ENCODE results near the gene DAND5.

The DAND5 gene

GRCh38 chr19:12995596-12996405 lies 26.4 kb downstream of the DAND5 start:
- no peak for DNase-seq

- DNase-seq = no peak
Observed at GRCh38 chr19:12996406-12997094, 27.2 kb downstream of the DAND5 start.

DNA sequence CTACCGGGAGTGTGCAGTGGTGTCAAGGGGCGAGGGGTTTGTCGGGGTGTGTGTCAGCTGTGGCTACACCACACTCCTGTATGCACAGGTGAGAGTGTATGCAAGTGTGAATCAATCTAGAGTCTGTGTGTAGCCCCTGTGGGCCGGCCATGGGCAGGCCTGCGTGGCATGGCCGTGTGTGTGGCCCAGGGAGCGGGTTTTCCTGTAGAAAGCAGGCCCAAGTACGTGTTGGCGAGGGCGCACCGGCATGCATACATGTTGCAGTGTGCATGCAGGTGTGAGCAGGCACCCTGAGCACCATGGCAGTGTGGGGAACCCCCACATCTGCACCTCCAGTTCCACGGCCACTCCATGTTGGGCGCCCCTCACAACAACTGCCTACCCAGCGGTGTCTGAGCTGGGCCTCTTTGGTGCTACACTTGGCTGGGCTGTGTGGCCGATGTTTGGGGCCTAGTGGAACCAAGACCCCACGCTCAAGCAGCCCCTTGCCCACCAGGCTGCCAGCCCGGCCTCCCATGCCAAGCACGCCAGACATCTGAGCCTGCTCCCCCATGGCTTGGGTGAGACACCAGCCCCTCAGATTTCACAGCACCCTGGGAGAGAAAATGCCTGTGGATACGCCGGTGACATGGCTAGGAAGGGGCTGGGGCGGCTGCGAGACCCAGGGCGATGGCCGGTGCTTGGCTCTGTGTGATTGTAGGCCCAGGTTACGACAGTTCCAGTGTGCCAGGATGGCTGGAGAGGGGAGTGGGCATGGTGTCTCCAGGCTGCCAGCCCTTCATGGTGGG lies 28.0 kb downstream of the DAND5 start:
- DNase-seq = no peak

DNA sequence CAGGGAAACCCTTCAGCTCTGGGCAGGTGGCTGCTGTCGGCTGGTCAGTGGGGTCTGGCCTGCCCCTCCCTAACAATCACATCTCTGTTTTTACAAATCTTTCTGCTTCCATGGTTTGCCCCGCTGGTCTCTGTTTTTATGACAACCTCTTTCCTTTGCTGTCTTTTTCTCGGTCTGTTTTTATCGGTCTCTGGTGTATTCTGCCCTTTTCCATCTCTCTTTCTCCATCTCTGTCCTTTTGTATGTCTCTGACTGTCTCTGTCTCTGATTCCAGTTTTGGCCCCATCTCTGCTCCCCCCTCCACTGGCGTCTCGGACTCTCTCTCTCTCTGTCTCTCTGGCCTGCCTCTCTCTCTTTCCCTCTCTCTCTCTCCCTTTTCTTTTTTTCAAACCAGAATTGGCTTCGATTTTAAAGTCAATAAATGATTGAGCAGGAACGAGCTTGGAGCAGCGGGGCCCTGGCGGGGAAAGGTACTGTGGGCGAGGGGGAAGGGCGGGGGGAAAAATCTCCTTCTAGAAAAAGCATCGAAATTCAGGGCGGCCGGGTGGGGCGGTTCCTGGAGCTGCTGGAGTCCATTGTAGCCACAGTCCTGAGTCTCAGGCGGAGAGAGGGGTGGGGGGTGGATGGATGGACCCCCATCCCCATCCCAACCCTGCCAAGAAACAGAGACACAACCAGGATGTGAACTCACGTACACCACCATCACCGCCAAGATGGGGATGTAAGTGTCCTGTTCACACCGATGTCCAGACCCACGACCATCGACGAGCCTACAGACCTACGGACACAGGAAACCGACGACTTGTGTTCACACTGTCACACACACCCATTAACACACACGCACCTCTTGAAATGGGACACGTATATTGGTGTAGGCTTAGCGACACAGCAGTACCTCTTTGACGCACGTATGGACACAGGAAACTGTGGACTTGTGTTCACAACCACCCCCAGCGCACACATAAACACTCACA lies 28.9 kb downstream of the DAND5 start:
- DNase-seq = no peak

GRCh38 chr19:13001166-13001501 lies 31.8 kb downstream of the DAND5 start:
- no peak for DNase-seq

- DNase-seq = no peak
Observed at GRCh38 chr19:13001502-13002165, 32.3 kb downstream of the DAND5 start.

DNA sequence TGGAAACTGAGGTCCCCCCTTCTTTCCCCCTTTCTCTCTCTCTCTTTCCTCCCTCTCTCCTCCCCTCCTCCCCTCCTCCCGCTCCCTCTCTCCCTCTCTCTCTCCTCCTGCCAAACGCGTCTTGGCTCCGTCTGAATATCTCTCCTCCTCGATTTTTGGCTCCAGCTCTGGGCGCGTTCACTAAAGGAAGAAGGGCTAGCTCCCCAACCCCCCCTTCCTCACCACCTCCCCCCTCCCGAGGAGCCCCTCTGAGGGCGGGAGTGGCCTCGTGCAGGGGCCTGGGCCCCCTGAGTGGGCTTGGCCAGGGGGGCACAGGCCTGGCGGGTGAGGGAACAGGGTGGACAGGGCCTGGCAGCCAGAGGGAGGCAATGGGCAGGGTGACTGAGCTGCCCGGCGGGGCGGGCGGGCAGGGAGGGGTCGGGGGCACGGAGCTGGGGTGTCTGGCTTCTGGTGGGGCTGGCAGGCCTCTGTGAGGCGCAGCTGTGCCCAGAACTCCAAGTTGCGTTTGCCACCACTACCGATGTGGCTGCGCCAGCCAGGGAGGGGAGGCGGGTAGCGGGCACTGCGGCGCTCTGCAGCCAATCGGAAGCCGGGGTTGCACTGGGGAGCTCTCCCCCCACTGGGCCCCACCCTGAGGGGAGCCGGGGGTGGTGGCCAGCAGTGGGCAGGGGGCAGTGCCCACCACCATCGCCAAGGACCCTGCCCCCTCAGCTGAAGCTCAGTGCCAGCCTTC lies 33.0 kb downstream of the DAND5 start:
- no peak for DNase-seq

- no peak for DNase-seq
Observed at GRCh38 chr19:13003081-13003480, 33.7 kb downstream of the DAND5 start.

- no peak for DNase-seq
Observed at GRCh38 chr19:13004273-13004672, 34.9 kb downstream of the DAND5 start.

GRCh38 chr19:13005253-13005652 lies 35.9 kb downstream of the DAND5 start:
- no peak for DNase-seq

DNA sequence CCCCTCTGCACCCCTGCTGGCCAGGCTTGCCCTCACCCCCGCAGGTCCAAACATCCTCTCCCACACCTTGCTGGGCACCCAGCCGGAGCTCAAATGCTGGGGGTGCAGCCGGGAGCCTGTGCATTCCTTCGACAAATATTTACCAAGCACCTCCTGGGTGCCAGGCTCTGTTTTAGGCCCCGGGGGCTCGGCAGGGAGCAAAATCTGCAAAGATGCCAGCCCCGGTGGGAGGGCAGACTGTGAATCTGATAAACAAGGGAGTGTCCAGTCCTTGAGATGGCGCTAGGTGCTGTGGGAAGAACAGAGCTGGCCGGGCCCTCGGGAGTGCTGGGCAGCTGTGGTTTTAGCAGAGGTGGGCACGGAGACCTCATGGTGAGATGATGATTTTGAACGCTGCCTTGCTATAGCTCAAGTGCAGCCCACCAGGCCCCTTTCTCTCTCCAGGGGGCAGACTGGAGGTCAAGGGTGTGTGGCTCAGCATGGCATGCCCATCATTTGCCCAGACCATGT lies 36.5 kb downstream of the DAND5 start:
- DNase-seq = no peak

DNA sequence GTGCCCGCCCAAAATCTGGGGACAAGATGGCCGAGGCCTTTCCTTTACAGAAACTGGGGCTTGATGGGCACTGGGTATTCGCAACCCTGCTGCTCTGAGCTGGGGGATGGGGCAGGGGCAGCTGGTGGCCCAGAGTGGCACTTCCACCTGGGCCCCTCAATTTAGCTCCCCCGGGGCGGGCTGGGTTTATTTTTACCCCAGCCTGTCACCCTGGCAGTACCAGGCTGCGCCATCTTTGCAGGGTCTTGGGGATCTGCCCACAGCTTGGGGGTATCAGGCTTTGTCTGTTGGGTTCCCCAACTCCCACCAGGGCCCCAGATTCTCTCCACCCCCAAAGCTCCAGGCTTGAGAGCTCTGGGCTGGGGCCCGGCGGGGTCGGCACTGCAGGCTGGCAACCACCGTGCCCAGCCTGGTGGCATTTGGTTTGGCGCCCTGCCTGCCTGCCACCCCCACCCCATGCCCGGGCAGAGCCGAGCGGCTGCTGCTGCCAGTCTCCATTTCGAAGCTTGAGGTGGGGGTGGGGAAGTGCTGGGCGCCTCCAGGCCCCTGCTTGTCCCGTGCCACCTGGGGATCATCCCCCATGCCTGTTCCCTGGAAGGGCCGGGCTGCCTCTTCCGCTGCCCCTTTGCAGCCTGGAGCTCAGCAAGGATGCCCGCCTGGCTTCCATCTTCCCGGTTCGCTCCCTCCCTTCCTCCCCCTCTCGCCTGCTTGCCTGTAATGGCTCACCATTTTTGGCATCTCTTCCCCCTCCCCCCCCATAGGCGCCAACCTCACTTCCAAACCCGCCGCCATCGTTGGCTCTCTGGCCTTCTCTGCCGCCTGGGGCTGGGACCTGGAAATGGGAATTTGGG lies 37.3 kb downstream of the DAND5 start:
- no peak for DNase-seq

DNA sequence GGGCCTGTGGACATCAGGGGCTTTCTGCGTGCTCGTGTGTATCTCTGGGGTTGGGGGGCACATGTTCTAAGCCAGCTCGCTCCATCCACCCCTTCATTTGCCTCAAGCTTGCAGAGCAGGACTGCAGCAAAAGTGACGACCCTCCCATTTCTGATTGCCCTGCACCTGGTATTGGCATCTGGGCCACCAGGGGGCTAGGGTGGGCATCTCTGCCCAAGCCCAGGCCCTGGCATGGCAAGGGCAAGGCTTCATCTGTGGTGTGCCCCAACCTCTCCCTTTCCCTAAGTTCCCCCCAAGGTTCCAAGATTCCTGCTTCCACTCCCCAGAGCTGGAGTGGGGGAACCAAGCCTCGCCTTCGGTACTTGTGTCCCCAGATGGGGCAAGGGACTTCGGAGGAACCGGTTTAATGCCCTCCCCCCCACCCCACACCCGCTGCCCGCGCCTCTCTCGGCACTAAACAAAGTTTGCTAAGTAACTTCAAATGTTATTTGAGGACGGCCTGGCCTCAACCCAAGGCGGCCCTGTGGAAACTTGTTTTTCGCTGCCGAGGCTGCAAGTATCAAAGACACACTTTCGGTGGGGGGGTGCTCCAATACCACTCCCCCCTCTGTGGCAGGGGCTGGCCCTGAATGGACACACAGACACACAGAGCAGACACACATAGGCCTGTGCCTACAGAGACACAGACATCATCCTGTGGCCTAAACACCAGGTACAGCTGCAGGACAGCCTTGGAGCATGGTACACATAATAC lies 38.1 kb downstream of the DAND5 start:
- DNase-seq = no peak

GRCh38 chr19:13008926-13009787 lies 39.8 kb downstream of the DAND5 start:
- no peak for DNase-seq

DNA sequence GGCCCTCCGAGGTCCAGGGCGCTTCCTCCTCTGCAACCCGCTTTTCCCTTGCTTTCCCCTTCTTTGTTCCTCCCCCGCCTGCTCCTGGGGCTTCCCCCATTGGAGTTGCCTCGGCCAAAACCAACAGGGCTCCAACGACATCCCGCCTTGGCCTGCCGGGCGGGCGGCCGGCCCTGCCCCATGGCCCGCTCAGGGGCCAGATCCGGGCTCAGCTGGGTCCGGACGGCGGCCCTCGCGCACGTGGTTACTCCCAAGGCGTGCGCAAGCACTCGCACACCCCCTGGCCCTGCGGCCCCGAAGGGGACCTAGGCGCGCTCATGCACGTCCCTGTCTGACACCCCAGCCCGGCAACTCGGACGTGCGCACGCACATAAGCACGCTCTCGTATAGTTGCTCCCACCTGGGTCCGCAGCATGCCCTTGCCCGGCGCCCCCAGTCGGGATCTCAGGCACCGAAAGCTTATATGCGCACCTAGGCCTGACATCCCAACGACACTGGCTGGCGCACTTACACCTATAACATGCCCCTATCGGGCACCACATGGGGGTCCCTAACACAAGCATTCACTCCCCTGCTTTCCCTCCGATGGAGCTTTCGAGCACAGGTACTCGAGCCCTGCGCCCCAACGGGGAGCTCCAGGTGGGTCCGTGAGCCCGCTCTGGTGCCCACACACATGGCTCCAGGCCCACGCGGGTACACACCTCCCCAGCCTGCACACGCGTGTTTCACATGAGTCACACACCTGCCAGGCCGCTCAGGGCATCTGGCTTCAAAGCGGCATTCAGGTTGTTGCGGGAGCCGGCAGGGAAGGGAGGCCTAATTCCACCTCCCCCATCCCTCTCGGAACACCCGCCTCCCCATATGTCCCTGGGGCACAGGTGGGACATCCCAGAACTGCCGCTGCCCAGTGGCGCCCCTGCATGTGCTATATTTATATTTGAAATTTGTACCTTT lies 40.9 kb downstream of the DAND5 start:
- DNase-seq = no peak

- no peak for DNase-seq
Observed at GRCh38 chr19:13010992-13011652, 41.7 kb downstream of the DAND5 start.

Data from activated naive CD4-positive, alpha-beta T cell treated with Interleukin-2 at 50 U/mL for 16 hours (primary cell).